ENCODE measurements around the gene TRIM66. TPM values are rescaled to one million over a fixed set of nuclear protein-coding genes. Genes with fewer than 3 reads are reported as not detected.

TRIM66 gene
- total and polyA plus RNA-seq, 9 of the 15 experiments (the other 6 are each of a cell fraction or from before 2014, with no cell fraction given) = 1.1 to 7.3 (median 4.9) TPM

- TF ChIP-seq ARID3A (IDR thresholded peaks at IDR 0.05; ENCODE audit: borderline replicate concordance, low read depth, low read length) (no peak), ZNF184 (CRISPR knock-in tag; IDR thresholded peaks at IDR 0.05) (no peak), L3MBTL2 (IDR thresholded peaks at IDR 0.05) (peak; percentile 82; the same call in 1 of the 2 replicates), DIDO1 (tag; IDR thresholded peaks at IDR 0.05; ENCODE audit: low read depth) (no peak), PRMT5 (CRISPR knock-in tag; IDR thresholded peaks at IDR 0.05) (no peak), NFIX (CRISPR knock-in tag; IDR thresholded peaks at IDR 0.05; ENCODE audit: low read depth) (no peak), ZNF41 (CRISPR knock-in tag; conservative IDR thresholded peaks at IDR 0.05) (no peak), JUND (IDR thresholded peaks at IDR 0.05; ENCODE audit: borderline replicate concordance, low read depth, low read length) (peak; percentile 70), JUND (tag; IDR thresholded peaks at IDR 0.05; ENCODE audit: borderline replicate concordance, low read depth, low read length) (peak; percentile 58; the same call in 1 of the 3 replicates), MYC (IDR thresholded peaks at IDR 0.05; ENCODE audit: low read depth, low read length) (peak; percentile 81), MYC (CRISPR knock-in tag; IDR thresholded peaks at IDR 0.05; ENCODE audit: borderline replicate concordance, low read depth) (no peak; the same call in 1 of the 2 replicates), ZC3H8 (IDR thresholded peaks at IDR 0.05) (no peak), MEF2D (tag; conservative IDR thresholded peaks at IDR 0.05; ENCODE audit: low read depth) (no peak), ZNF589 (CRISPR knock-in tag; IDR thresholded peaks at IDR 0.05; ENCODE audit: low read depth) (no peak), NFRKB (IDR thresholded peaks at IDR 0.05; ENCODE audit: low read depth) (peak; percentile 20; the same call in 1 of the 2 replicates), FOXJ2 (tag; IDR thresholded peaks at IDR 0.05) (no peak), ILK (tag; IDR thresholded peaks at IDR 0.05; ENCODE audit: borderline replicate concordance, low read depth) (no peak), KLF13 (tag; IDR thresholded peaks at IDR 0.05; ENCODE audit: borderline replicate concordance, low read depth) (peak; percentile 70; the same call in 1 of the 2 replicates), HEY1 (CRISPR knock-in tag; IDR thresholded peaks at IDR 0.05; ENCODE audit: borderline replicate concordance) (no peak), KDM5B (IDR thresholded peaks at IDR 0.05; ENCODE audit: insufficient replicate concordance, low read depth, low read length) (peak; percentile 77), DACH1 (IDR thresholded peaks at IDR 0.05; ENCODE audit: partially characterized antibody) (no peak), HLTF (IDR thresholded peaks at IDR 0.05) (no peak), ESRRB (CRISPR knock-in tag; IDR thresholded peaks at IDR 0.05; ENCODE audit: borderline replicate concordance) (no peak), ZNF431 (CRISPR knock-in tag; IDR thresholded peaks at IDR 0.05) (peak; percentile 82), NFATC3 (IDR thresholded peaks at IDR 0.05) (no peak), MTA3 (IDR thresholded peaks at IDR 0.05; ENCODE audit: borderline replicate concordance) (peak; percentile 55; the same call in 1 of the 2 replicates)
- TF ChIP-seq, protein P1, sequence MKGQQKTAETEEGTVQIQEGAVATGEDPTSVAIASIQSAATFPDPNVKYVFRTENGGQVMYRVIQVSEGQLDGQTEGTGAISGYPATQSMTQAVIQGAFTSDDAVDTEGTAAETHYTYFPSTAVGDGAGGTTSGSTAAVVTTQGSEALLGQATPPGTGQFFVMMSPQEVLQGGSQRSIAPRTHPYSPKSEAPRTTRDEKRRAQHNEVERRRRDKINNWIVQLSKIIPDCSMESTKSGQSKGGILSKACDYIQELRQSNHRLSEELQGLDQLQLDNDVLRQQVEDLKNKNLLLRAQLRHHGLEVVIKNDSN (CRISPR knock-in tag; IDR thresholded peaks at IDR 0.05) = no peak
Observed at GRCh38 chr11:8688414-8689362, 6.2 kb upstream of the TRIM66 start (continued).

All from K562 (cell line).